Neural progenitor cell (in vitro differentiated cells): ENCODE measurements around the gene CLRN1. TPM values are rescaled to one million over a fixed set of nuclear protein-coding genes. Genes with fewer than 3 reads are reported as not detected.

Source experiments
- DNase-seq: peaks from one replicate; pipeline ENCODE4 v3.0.0-alpha.2; 2016; ENCODE audit warnings: low spot score
- H2AFZ ChIP-seq: fragments of 200-600 bp; sonication (generic); replicated peaks from 2 replicates; pipeline ENCODE4 v1.6.1; 2016; ENCODE audit warnings: antibody characterized with exemption
- H3F3A ChIP-seq: fragments of 200-600 bp; sonication (generic); 2 replicates; pipeline ENCODE4 v1.6.1; 2016; ENCODE audit warnings: antibody characterized with exemption, low read depth
- H3K27ac ChIP-seq: fragments of 200-600 bp; sonication (generic); 2 replicates; pipeline ENCODE4 v1.5.1; 2016; ENCODE audit warnings: mild to moderate bottlenecking
- H3K27me3 ChIP-seq: fragments of 200-600 bp; sonication (generic); 2 replicates; pipeline ENCODE4 v1.6.1; 2016; ENCODE audit warnings: mild to moderate bottlenecking, moderate library complexity
- H3K36me3 ChIP-seq: fragments of 200-600 bp; sonication (generic); 2 replicates; pipeline ENCODE4 v1.5.1; 2016
- H3K4me1 ChIP-seq: fragments of 200-600 bp; sonication (generic); 2 replicates; pipeline ENCODE4 v1.6.1; 2016; ENCODE audit warnings: mixed run types
- H3K4me2 ChIP-seq: fragments of 200-600 bp; sonication (generic); 2 replicates; pipeline ENCODE4 v1.6.1; 2016
- H3K4me3 ChIP-seq: fragments of 200-600 bp; sonication (generic); 2 replicates; pipeline ENCODE4 v1.5.1; 2016
- H3K79me2 ChIP-seq: fragments of 200-600 bp; sonication (generic); 2 replicates; pipeline ENCODE4 v1.6.1; 2016; ENCODE audit warnings: low read depth
- H3K9ac ChIP-seq: fragments of 200-600 bp; sonication (generic); 2 replicates; pipeline ENCODE4 v1.6.1; 2016
- H3K9me3 ChIP-seq: fragments of 200-600 bp; sonication (generic); 2 replicates; pipeline ENCODE4 v1.5.1; 2016; ENCODE audit warnings: low read depth
- H4K20me1 ChIP-seq: fragments of 200-600 bp; sonication (generic); 2 replicates; pipeline ENCODE4 v1.6.1; 2016; ENCODE audit warnings: low read depth
- H3K27ac Mint-ChIP-seq: 3 replicates; pipeline ENCODE4 v1.8.0; 2021; ENCODE audit warnings: mixed read lengths
- H3K27me3 Mint-ChIP-seq: 2 replicates; pipeline ENCODE4 v1.8.0; 2022; ENCODE audit warnings: low read depth, mild to moderate bottlenecking, inconsistent platforms, moderate library complexity, mixed read lengths; ENCODE audit not compliant: insufficient read depth
- H3K36me3 Mint-ChIP-seq: 3 replicates; pipeline ENCODE4 v1.8.0; 2021; ENCODE audit warnings: mixed read lengths
- H3K4me1 Mint-ChIP-seq: 3 replicates; pipeline ENCODE4 v1.8.0; 2021; ENCODE audit warnings: mixed read lengths
- H3K4me3 Mint-ChIP-seq: 3 replicates; pipeline ENCODE4 v1.8.0; 2021; ENCODE audit warnings: mild to moderate bottlenecking, moderate library complexity, mixed read lengths
- H3K9me3 Mint-ChIP-seq: 3 replicates; pipeline ENCODE4 v1.8.0; 2020; ENCODE audit warnings: mixed read lengths
- CTCF ChIP-seq: fragments of 200-600 bp; sonication (generic); IDR thresholded peaks from 2 replicates; pipeline ENCODE4 v1.5.1; 2017; ENCODE audit warnings: antibody characterized with exemption, mild to moderate bottlenecking
- EZH2 ChIP-seq: fragments of 200-600 bp; sonication (generic); IDR thresholded peaks from 2 replicates; pipeline ENCODE4 v1.6.1; 2017; ENCODE audit warnings: antibody characterized with exemption, mild to moderate bottlenecking, moderate library complexity
- EZH2phosphoT487 ChIP-seq: fragments of 200-600 bp; sonication (generic); IDR thresholded peaks from 2 replicates; pipeline ENCODE4 v1.6.1; 2017; ENCODE audit warnings: antibody characterized with exemption
- total RNA-seq: library from RNA; depleted of rRNA; stranded (reverse); fragments of >200 nt; gene quantifications from 2 replicates; pipeline ENCODE4 v1.2.3, GENCODE V29; 2015; ENCODE audit warnings: low replicate concordance

The CLRN1 gene
- total RNA-seq, 1 donor from 2014 or later: not detected

- Histone ChIP-seq H3K9me3 (no peaks in the 10 kb centered on the region), H3K4me2 (no peak overlapping the region), H2AFZ (no peak overlapping the region), H3K27me3 (no peaks in the 10 kb centered on the region), H3K4me1 (no peaks in the 10 kb centered on the region), H3K27ac (no peak overlapping the region), H3K9ac (no peak overlapping the region), H4K20me1 (no peaks in the 10 kb centered on the region), H3K4me3 (no peak overlapping the region), H3K79me2 (no peaks in the 10 kb centered on the region), H3K36me3 (no peaks in the 10 kb centered on the region), H3F3A (no peaks in the 10 kb centered on the region)
- no peak for DNase-seq
- peaks cover 5% of the 10 kb centered on the region for H3K9me3 Mint-ChIP-seq
- H3K36me3 Mint-ChIP-seq: no peaks in the 10 kb centered on the region
- H3K27ac Mint-ChIP-seq: no peak overlapping the region
- peaks cover 4% of the 10 kb centered on the region for H3K27me3 Mint-ChIP-seq
- no peak overlapping the region for H3K4me3 Mint-ChIP-seq
- TF ChIP-seq EZH2phosphoT487: no peak
- no peak for TF ChIP-seq CTCF
- no peak for TF ChIP-seq EZH2
- H3K4me1 Mint-ChIP-seq: no peaks in the 10 kb centered on the region
These were observed 27.1 kb downstream of the CLRN1 start for GRCh38 chr3:150945226-150946032.

GRCh38 chr3:150942221-150942620 is 30.3 kb downstream of the CLRN1 start:
- TF ChIP-seq CTCF (no peak), EZH2 (no peak), EZH2phosphoT487 (no peak)
- Mint-ChIP-seq H3K36me3 (no peaks in the 10 kb centered on the region), H3K9me3 (no peaks in the 10 kb centered on the region), H3K27ac (no peak overlapping the region), H3K27me3 (peaks cover 2% of the 10 kb centered on the region), H3K4me1 (peaks cover 3% of the 10 kb centered on the region), H3K4me3 (no peak overlapping the region)
- DNase-seq: no peak
- Histone ChIP-seq H4K20me1 (no peaks in the 10 kb centered on the region), H3K9ac (no peak overlapping the region), H3K79me2 (no peaks in the 10 kb centered on the region), H3K4me3 (no peak overlapping the region), H3K4me1 (no peaks in the 10 kb centered on the region), H3K9me3 (no peaks in the 10 kb centered on the region), H3K27ac (no peak overlapping the region), H3K27me3 (no peaks in the 10 kb centered on the region), H3K4me2 (no peak overlapping the region), H3K36me3 (no peaks in the 10 kb centered on the region), H3F3A (no peaks in the 10 kb centered on the region), H2AFZ (no peak overlapping the region)

GRCh38 chr3:150936693-150937092 is 35.8 kb downstream of the CLRN1 start:
- H4K20me1 ChIP-seq: no peaks in the 10 kb centered on the region
- Mint-ChIP-seq H3K4me3 (no peak overlapping the region), H3K36me3 (no peaks in the 10 kb centered on the region), H3K9me3 (no peaks in the 10 kb centered on the region), H3K4me1 (peaks cover 3% of the 10 kb centered on the region), H3K27me3 (peaks cover 2% of the 10 kb centered on the region), H3K27ac (no peak overlapping the region)
- H3K36me3 ChIP-seq: no peaks in the 10 kb centered on the region
- no peak for DNase-seq
- H3K9ac ChIP-seq: no peak overlapping the region
- no peak overlapping the region for H2AFZ ChIP-seq
- H3K79me2 ChIP-seq: no peaks in the 10 kb centered on the region
- no peaks in the 10 kb centered on the region for H3F3A ChIP-seq
- H3K4me1 ChIP-seq: no peaks in the 10 kb centered on the region
- no peak overlapping the region for H3K27ac ChIP-seq
- no peak overlapping the region for H3K4me3 ChIP-seq
- no peak for TF ChIP-seq EZH2
- no peak overlapping the region for H3K4me2 ChIP-seq
- no peaks in the 10 kb centered on the region for H3K9me3 ChIP-seq
- H3K27me3 ChIP-seq: no peaks in the 10 kb centered on the region

- Histone ChIP-seq H2AFZ (no peak overlapping the region), H3K79me2 (no peaks in the 10 kb centered on the region), H3K9me3 (no peaks in the 10 kb centered on the region), H3K27ac (no peak overlapping the region), H3K4me3 (no peak overlapping the region), H3K36me3 (no peaks in the 10 kb centered on the region), H4K20me1 (no peaks in the 10 kb centered on the region), H3K4me2 (no peak overlapping the region), H3K4me1 (no peaks in the 10 kb centered on the region), H3F3A (no peaks in the 10 kb centered on the region), H3K9ac (no peak overlapping the region), H3K27me3 (no peaks in the 10 kb centered on the region)
- Mint-ChIP-seq H3K27me3 (no peaks in the 10 kb centered on the region), H3K9me3 (no peaks in the 10 kb centered on the region), H3K27ac (no peak overlapping the region), H3K4me3 (no peak overlapping the region), H3K4me1 (no peaks in the 10 kb centered on the region), H3K36me3 (no peaks in the 10 kb centered on the region)
- no peak for DNase-seq
- TF ChIP-seq EZH2 (no peak), EZH2phosphoT487 (no peak), CTCF (no peak)
These were observed 39.0 kb downstream of the CLRN1 start for GRCh38 chr3:150933473-150933995.
